Motor neuron (in vitro differentiated cells): ENCODE results near the gene HSPA5. TPM values are rescaled to one million over a fixed set of nuclear protein-coding genes. Genes with fewer than 3 reads are reported as not detected.
A peak's percentile ranks its signal among the peaks of the same experiment; 100 is the strongest.
"Not testable (repeated sequence)": the region's sequence is repeated elsewhere in the genome, so short reads cannot be mapped to it uniquely, and the experiment has no call there.

ENCODE experiments used
- ATAC-seq, 8 experiments: fragments of 200-7000 bp; cut with Tn5 transposase; replicated peaks in 6 of 8; 2 replicates each; pipeline ENCODE4 v1.8.0; 2021; ENCODE audit warnings: mild to moderate bottlenecking in 8 of 8, moderate library complexity in 8 of 8
- H3K27ac ChIP-seq, 2 donors: fragments of 250-450 bp; sonication (Bioruptor Pico); 2 replicates each; pipeline ENCODE4 v1.9.0; 2021; ENCODE audit warnings: antibody characterized with exemption in 2 of 2, mild to moderate bottlenecking in 2 of 2, moderate library complexity in 1 of 2
- H3K4me1 ChIP-seq, 2 donors: fragments of 250-450 bp; sonication (Bioruptor Pico); replicated peaks in 1 of 2; 2 replicates each; pipeline ENCODE4 v1.6.1; 2021; ENCODE audit warnings: antibody characterized with exemption in 2 of 2, mild to moderate bottlenecking in 2 of 2, moderate library complexity in 1 of 2
- H3K4me3 ChIP-seq, 5 donors: fragments of 250-450 bp; sonication (Bioruptor Pico); 2 replicates each; pipeline ENCODE4 v1.9.0; 2021; ENCODE audit warnings: antibody characterized with exemption in 5 of 5, mild to moderate bottlenecking in 5 of 5, moderate library complexity in 4 of 5
- WGBS, 10 experiments: fragments of 450-650 bp; shearing (Covaris generic); methylation state at CpG; one replicate each; pipeline ENCODE4 v1.0.0; 2022; 5-methylcytosine and 5-hydroxymethylcytosine counted together
- in situ Hi-C, 9 experiments: fragments of 400-800 bp; cut with MboI; loops; one replicate each; pipeline ENCODE4 v1.15.0; 2021; ENCODE audit warnings: low sequenced_read_pairs in 9 of 9, low pct_unique_long_range_greater_than_20kb in 2 of 9; ENCODE audit not compliant: unreplicated experiment in 9 of 9
- total RNA-seq, 8 experiments: library from RNA; unstranded; fragments of 300-600 nt; gene quantifications; 2 replicates each; pipeline versions ENCODE4 v1.2.3 to v1.2.4, GENCODE V29; 2022

HSPA5 gene
- total RNA-seq: 100 to 1,000 TPM; 105 to 365 (median 246) TPM

DNA sequence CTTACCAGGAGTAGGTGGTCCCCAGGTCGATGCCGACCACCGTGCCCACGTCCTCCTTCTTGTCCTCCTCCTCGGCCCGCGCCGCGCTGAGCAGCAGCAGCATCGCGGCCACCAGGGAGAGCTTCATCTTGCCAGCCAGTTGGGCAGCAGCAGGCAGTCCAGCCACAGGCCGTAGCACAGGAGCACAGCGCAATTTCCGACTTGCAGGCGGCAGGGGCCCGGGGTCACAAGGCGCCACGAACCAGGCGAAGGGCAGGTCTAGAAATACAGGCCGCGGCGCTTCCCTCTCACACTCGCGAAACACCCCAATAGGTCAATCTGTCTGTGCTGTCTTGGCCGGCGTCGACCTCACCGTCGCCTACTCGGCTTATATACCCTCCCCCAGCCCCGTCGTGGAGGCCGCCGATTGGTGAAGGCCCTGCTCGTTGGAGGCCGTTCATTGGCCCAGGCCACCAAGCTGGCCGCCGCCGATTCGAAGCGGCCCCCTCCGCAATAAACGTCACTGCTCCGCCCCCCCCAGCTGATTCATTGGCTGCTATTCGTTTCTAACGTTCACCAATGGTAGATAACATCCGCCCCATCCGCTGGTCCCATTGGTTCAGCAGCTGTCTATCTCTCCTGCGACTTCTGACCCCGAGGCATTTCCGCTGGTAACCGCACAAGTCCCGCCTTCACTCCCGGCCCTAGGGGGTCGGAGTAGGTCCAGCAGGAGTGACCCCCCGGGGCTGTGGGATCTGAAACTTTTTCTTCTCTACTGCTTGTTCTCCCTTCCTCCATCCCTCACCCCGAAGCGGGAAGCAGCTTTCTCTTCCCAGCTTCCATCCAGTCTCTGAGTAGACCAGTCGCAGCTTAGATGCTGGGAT is at the start of gene HSPA5:
Gene HSPA5 (minus strand): TSS at position 344 of the 863 bp plus-strand sequence. CDS start 217 bp downstream, at position 127.
- Histone ChIP-seq H3K4me1 (peaks cover 30 to 37% of the 10 kb centered on the region in 2 donors), H3K27ac (peak within 1 kb of the TSS; percentile 89 to 91), H3K4me3 (peak within 1 kb of the TSS; percentile 71 to 84 (median 78))
- in situ Hi-C loops: no loop called here
- peak; percentile 85 to 95 (median 94) for ATAC-seq
- WGBS, 10 experiments: 0 to 2% (median 2%) methylated on average over 2 to 18 of the region's 59 CpGs; no CpG with 5 or more reads in 5 of the 10 experiments

DNA sequence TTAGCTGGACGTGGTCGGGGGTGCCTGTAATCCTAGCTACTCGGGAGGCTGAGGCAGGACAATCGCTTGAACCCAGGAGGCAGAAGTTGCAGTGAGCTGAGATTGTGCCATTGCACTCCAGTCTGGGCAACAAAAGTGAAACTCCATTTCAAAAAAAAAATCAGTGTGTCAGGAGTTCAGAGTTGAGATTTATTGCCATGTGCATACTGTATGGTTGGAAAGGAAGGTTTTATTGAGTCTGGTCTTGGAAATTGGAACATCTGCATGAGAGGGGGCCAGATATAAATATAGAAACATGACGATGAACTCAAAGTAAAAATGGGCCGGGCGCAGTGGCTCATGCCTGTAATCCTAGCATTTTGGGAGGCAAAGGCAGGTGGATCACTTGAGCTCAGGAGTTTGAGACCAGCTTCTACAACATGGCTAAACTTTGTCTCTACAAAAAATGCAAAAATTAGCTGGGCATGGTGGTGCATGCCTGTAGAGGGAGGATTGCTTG is 45.8 kb upstream of the HSPA5 start:
- 50 to 100% (median 86%) methylated on average over 2 to 7 of the region's 7 CpGs; no CpG with 5 or more reads in 2 of the 10 experiments for WGBS, 10 experiments
- ATAC-seq: peak in 1 of 8 experiments; percentile 36
- H3K4me3 ChIP-seq, H3K27ac ChIP-seq, H3K4me1 ChIP-seq, in situ Hi-C loops: not testable (repeated sequence)

DNA sequence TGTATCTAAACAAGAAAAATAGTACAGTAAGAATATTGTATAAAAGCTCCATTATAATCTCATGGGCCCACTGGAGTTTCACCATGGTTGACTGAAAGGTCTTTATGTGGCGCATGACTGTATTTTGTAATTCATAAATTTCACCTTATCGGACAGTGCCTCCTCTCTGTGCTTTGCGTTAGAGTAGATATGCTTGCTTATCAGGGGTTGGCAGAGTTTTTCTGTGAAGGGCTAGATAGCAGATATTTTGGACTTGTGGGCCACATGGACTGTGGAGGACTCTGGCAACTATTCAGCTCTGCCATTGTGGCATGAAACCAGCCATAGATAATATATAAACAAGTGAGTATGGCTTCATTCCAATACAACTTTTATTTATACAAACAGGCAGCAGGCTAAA is 43.7 kb upstream of the HSPA5 start:
- Histone ChIP-seq H3K27ac (no peak overlapping the region), H3K4me1 (no peaks in the 10 kb centered on the region), H3K4me3 (no peak overlapping the region)
- in situ Hi-C loops: no loop called here
- ATAC-seq: no peak
- 82 to 100% (median 100%) methylated on average over 1 to 3 of the region's 3 CpGs; no CpG with 5 or more reads in 3 of the 10 experiments for WGBS, 10 experiments

DNA sequence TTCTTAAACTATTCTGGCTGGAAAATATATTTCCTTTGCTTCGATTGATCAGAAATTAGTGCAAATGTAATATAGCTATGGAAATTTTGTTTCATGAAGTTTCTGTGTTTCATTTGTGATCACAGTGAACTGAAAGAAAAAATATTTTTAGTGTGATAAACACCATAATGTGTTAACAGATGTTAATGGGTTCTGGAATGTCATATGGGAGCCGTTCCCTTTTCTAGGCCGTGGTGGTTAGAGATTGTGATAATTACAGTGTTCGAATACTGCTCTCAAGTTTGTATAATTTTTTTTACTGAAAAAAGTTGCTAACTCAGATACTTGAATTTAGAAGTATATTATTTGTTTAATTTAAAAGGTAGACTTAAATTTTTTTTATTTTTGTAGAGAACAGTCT is 39.8 kb upstream of the HSPA5 start:
- in situ Hi-C loops: no loop called here
- Histone ChIP-seq H3K4me3 (no peak overlapping the region), H3K27ac (no peak overlapping the region), H3K4me1 (no peaks in the 10 kb centered on the region)
- peak in 1 of 8 experiments; percentile 51 for ATAC-seq
- WGBS, 10 experiments: 8 to 100% (median 83%) methylated on average over 1 to 4 of the region's 4 CpGs

DNA sequence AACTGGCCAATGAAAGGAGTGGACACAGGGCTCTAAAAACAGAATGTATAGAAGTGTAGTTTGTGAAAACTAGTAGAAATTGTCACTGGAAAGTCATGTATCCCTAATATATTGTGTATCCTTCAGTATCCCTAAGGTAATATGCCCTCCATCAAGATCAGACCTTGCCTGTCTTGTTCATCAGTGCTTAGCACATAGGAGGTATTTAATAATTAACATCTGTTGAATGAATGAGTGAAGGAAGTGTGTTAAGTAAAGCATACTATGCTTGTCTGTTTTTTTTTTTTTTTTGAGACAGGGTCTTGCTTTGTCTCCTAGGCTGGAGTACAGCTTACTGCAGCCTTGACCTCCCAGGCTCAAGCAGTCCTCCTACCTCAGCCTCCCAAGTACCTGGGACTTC is 36.3 kb upstream of the HSPA5 start:
- no peak for ATAC-seq
- no peak overlapping the region for H3K4me3 ChIP-seq
- no peaks in the 10 kb centered on the region for H3K4me1 ChIP-seq
- in situ Hi-C loops: no loop called here
- no peak overlapping the region for H3K27ac ChIP-seq

DNA sequence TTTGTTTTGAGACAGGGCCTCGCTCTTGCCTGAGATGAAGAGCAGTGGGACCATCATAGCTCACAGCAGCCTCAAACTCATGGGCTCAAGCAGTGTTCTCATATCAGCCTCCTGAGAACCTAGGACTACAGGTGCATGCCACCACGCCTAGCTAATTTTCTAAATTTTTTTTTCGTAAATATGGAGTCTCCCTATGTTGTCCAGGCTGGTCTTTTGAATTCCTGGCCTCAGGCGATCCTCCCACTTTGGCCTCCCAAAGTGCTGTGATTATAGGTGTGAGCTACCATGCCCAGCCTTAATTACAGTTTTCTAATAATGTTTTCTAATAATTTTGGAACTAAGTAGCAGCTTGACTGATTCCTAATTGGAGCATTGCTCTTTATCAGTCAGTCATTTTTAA is 35.6 kb upstream of the HSPA5 start:
- Histone ChIP-seq H3K4me1 (no peaks in the 10 kb centered on the region), H3K27ac (no peak overlapping the region), H3K4me3 (no peak overlapping the region)
- in situ Hi-C loops: no loop called here
- no peak for ATAC-seq
- 85 to 100% (median 100%) methylated on average over 1 to 4 of the region's 4 CpGs; no CpG with 5 or more reads in 2 of the 10 experiments for WGBS, 10 experiments

DNA sequence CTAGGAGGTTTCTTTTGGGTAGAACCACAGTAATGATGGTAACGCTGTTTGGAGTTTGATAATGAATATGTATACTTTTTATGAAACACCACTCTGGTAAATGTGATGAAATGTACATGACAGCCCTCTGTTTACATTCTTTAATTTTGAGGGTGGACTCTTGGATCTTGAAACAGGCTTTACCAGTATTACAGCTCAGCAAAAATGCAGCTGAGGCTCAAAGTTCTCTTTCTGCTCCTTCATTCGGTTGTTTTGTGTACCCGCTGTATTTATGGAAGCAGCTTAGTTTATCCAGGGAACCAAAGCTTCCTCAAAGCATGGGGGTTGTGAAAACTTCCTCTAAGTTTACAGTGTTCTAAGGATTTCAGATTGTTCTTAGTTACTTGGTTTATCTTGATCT is 31.6 kb upstream of the HSPA5 start:
- no peak overlapping the region for H3K27ac ChIP-seq
- ATAC-seq: peak in 3 of 8 experiments; percentile 46 to 82 (median 80)
- H3K4me1 ChIP-seq: no peaks in the 10 kb centered on the region
- no peak overlapping the region for H3K4me3 ChIP-seq
- in situ Hi-C loops: no loop called here
- WGBS, 10 experiments: 25 to 100% (median 85%) methylated on average over 1 to 3 of the region's 3 CpGs; no CpG with 5 or more reads in 1 of the 10 experiments

DNA sequence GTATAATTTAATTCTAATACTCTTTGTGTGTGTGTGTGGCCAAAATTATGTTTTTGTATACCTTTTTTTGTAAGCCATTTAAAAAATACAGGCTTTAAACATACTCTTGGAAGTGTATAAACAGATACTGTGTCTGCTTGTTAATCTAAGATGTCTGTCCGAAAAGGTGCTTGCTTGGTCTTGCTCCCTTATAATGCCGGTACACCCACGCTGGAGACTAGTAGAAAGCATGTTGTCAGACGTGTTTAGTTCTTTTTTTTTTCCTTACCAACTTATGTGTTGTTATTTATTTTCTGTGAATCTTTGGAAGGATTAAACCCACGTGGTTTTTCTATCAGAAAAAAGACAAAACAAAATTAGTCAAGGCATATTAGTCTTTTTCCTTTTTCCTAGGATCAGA is 29.9 kb upstream of the HSPA5 start:
- ATAC-seq: no peak
- H3K4me1 ChIP-seq: no peaks in the 10 kb centered on the region
- no peak overlapping the region for H3K4me3 ChIP-seq
- in situ Hi-C loops: no loop called here
- no peak overlapping the region for H3K27ac ChIP-seq
- WGBS, 10 experiments: 59 to 100% (median 83%) methylated on average over 2 to 5 of the region's 5 CpGs

DNA sequence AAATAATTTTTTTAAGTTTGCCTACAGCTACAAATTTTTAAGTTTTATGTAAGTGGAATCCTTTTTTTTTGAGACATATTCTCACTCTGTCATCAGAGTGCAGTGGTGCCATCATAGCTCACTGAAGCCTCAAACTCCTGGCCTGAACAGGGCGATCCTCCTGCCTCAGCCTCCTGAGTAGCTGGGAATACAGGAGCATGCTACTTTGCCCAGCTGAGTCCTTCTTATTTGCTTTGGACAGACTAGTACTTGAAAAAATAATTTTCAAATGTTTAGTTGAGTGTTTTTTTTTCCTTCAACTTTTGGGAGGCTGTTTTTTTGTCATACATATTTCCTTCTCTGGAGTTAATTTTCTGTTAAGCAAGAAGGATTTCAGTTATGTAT is 27.9 kb upstream of the HSPA5 start:
- in situ Hi-C loops: no loop called here
- Histone ChIP-seq H3K4me1 (no peaks in the 10 kb centered on the region), H3K4me3 (no peak overlapping the region), H3K27ac (no peak overlapping the region)
- no peak for ATAC-seq
- WGBS, 10 experiments: 78 to 100% (median 100%) methylated on average over 1 of the region's 1 CpG; no CpG with 5 or more reads in 1 of the 10 experiments

DNA sequence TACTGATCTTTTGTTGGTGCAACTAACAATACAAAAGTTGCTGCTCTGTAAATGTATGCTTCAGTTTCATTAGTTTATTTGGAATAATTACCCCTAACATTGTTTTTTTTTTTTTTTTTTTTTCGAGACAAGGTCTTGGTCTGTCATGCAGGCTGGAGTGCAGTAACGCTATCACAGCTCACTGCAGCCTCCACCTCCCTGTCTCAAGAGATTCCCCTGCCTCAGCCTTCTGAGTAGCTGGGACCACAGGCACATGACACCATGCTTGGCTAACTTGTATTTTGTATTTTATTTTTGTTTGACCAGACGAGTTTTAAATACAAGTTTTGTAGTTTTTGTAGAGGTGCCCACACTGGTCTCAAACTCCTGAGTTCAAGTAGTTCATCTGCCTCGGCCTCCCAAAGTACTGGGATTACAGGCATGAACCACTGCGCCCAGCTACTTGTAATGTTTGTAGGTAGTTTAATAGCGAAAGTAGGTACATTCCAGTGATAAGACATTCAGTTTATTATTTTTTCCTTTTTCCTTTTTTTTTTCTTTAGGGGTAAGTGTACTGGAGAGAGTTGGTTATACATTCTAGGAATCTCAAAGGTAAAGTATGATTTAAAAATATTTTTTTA is 27.4 kb upstream of the HSPA5 start:
- in situ Hi-C loops: no loop called here
- ATAC-seq: no peak
- H3K4me1 ChIP-seq: no peaks in the 10 kb centered on the region
- no peak overlapping the region for H3K4me3 ChIP-seq
- WGBS, 10 experiments: 57 to 100% (median 84%) methylated on average over 1 to 6 of the region's 6 CpGs; no CpG with 5 or more reads in 1 of the 10 experiments
- no peak overlapping the region for H3K27ac ChIP-seq

DNA sequence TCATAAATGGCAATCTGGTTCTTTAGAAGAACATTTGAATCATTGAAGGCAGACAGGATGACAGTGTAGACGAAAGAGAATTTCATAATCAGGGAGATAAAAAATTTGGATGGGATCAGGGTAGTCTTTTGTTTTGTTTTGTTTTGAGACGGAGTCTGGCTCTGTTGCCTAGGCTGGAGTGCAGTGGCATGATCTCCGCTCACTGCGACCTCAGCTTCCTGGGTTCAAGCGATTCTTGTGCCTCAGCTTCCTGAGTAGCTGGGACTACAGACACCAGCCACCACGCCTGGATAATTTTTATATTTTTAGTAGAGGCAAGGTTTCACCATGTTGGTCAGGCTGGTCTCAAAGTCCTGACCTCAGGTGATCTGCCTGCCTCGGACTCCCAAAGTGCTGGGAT is 22.9 kb upstream of the HSPA5 start:
- in situ Hi-C loops, ATAC-seq, H3K4me3 ChIP-seq, H3K27ac ChIP-seq: not testable (repeated sequence)
- peaks cover 5 to 11% of the 10 kb centered on the region in 2 donors for H3K4me1 ChIP-seq
- 60 to 100% (median 98%) methylated on average over 1 to 7 of the region's 7 CpGs; no CpG with 5 or more reads in 3 of the 10 experiments for WGBS, 10 experiments

DNA sequence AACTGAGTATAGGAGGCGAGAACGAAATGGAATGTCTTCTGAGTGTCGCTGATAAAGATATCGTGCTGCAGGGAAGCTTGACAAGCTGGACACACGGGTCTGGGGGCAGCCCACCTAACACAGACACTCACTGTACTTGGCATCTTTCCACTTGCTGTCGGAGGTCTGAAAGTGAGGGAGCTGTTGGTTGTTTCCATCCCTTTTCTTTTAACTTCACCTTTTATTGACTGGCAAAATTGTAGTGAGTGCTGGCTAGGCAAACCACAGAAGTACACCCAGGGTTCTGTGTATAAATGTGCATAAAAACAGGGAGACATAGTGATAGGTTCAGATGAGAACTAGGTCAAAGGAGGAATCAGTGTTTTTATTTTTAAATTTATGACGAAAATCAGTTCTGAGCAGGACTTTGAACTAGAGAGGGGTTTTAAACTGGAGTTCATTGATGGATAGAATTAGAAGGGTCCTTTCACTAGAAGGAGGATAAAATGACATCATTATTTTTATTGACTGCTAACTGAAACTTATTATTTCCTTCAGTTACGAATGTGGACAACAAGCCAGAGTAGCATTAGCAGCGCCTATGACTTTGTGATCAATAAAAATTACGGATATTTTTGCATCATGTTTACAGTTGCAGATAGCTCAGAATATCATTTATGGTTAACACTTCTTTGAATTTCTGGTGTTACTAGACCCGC is 21.3 kb upstream of the HSPA5 start:
- ATAC-seq: peak in 3 of 8 experiments; percentile 6 to 11 (median 10)
- peaks cover 5 to 11% of the 10 kb centered on the region in 2 donors for H3K4me1 ChIP-seq
- H3K27ac ChIP-seq: peak overlapping the region; percentile 79 to 86
- in situ Hi-C loops: no loop called here
- 0 to 63% (median 31%) methylated on average over 3 to 10 of the region's 11 CpGs; no CpG with 5 or more reads in 1 of the 10 experiments for WGBS, 10 experiments
- H3K4me3 ChIP-seq: peak overlapping the region; percentile 70 to 95 (median 79)
